HEK293 (cell line): Measurements from ENCODE around the gene CERS3.

Experiments used
- CTCF ChIP-seq: fragments of 450-650 bp; formaldehyde crosslinking; IDR thresholded peaks from 2 replicates; pipeline ENCODE4 v1.5.1; 2016; ENCODE audit warnings: missing biosample characterization, missing genetic modification characterization
- REPIN1 ChIP-seq: fragments of 450-650 bp; formaldehyde crosslinking; IDR thresholded peaks from 2 replicates; pipeline ENCODE4 v1.5.1; 2017; ENCODE audit warnings: missing biosample characterization, missing genetic modification characterization, low read depth
- SCRT1 ChIP-seq: fragments of 450-650 bp; formaldehyde crosslinking; IDR thresholded peaks from 2 replicates; pipeline ENCODE4 v1.5.1; 2016; ENCODE audit warnings: missing biosample characterization, missing genetic modification characterization, borderline replicate concordance
- SP2 ChIP-seq: fragments of 450-650 bp; formaldehyde crosslinking; IDR thresholded peaks from 2 replicates; pipeline ENCODE4 v1.5.1; 2016; ENCODE audit warnings: missing biosample characterization, missing genetic modification characterization
- SP7 ChIP-seq: fragments of 450-650 bp; formaldehyde crosslinking; IDR thresholded peaks from 2 replicates; pipeline ENCODE4 v1.5.1; 2016; ENCODE audit warnings: missing biosample characterization, missing genetic modification characterization
- ZBTB26 ChIP-seq: fragments of 450-650 bp; formaldehyde crosslinking; optimal IDR thresholded peaks from 2 replicates; pipeline ENCODE3; 2016; ENCODE audit warnings: missing biosample characterization, mild to moderate bottlenecking, missing genetic modification characterization
- ZNF248 ChIP-seq: fragments of 450-650 bp; formaldehyde crosslinking; IDR thresholded peaks from 2 replicates; pipeline ENCODE4 v1.5.1; 2017; ENCODE audit warnings: missing biosample characterization, missing genetic modification characterization
- ZNF274 ChIP-seq, 2 experiments: fragments of 200-500 bp in 1 of 2; fragments of 450-650 bp in 1 of 2; sonication (Bioruptor generic) in 1 of 2; formaldehyde crosslinking in 1 of 2; IDR thresholded peaks; 2 replicates each; pipeline versions ENCODE4 v1.5.1 to v1.6.1; 2014 to 2016; ENCODE audit warnings: borderline replicate concordance in 1 of 2, inconsistent platforms in 1 of 2, low read length in 1 of 2, missing biosample characterization in 1 of 2, missing genetic modification characterization in 1 of 2
- ZNF404 ChIP-seq: fragments of 450-650 bp; formaldehyde crosslinking; IDR thresholded peaks from 2 replicates; pipeline ENCODE4 v1.5.1; 2017; ENCODE audit warnings: missing biosample characterization, missing genetic modification characterization
- ZNF529 ChIP-seq: fragments of 450-650 bp; formaldehyde crosslinking; IDR thresholded peaks from 2 replicates; pipeline ENCODE4 v1.5.1; 2017; ENCODE audit warnings: missing genetic modification characterization, missing biosample characterization; ENCODE audit not compliant: insufficient replicate concordance
- ZNF585B ChIP-seq: fragments of 450-650 bp; formaldehyde crosslinking; IDR thresholded peaks from 2 replicates; pipeline ENCODE4 v1.5.1; 2016; ENCODE audit warnings: missing biosample characterization, missing genetic modification characterization

DNA sequence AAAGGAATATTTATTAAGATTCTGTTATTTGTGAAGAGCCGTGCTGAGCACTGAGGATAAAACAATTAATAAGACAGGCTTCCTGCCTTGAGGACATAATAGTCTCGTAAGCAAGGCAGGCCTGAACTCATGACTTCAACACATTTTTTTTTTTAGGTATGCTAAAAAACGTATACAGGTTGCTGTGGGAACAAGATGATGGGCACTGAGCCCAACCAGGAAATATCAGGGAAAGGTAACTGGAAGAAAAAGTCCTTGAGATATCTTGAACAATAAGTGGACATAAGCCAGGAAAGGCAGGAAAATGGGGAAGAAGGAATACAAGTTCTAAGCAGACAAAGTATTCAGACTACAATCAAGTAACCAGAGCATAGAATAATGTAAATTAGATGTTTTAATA is 26.1 kb downstream of the CERS3 start:
- TF ChIP-seq ZNF248 = no peak
- no peak for TF ChIP-seq CTCF
- no peak for TF ChIP-seq ZNF274 (IDR thresholded peaks at IDR 0.05; ENCODE audit: low read length)
- TF ChIP-seq ZNF274 (tag by site-specific recombination; IDR thresholded peaks at IDR 0.05; ENCODE audit: borderline replicate concordance) = no peak
- no peak for TF ChIP-seq SCRT1 (tag by site-specific recombination)
- no peak for TF ChIP-seq SP2 (tag by site-specific recombination)
- TF ChIP-seq ZNF585B = no peak
- TF ChIP-seq ZNF404 (tag by site-specific recombination) = no peak
- TF ChIP-seq SP7 (tag by site-specific recombination) = no peak
- no peak for TF ChIP-seq ZNF529 (tag by site-specific recombination)
- no peak for TF ChIP-seq REPIN1
- TF ChIP-seq ZBTB26 (tag by site-specific recombination) = no peak
